Endothelial cell of umbilical vein (primary cell): ENCODE data around the gene LANCL1. TPM values are rescaled to one million over a fixed set of nuclear protein-coding genes. Genes with fewer than 3 reads are reported as not detected.

Experiments
- BruUV-seq: library from RNA; stranded (reverse); fragments of 400-500 nt; replicated peaks from 2 replicates; lab custom pipeline; 2021; lab: Mats Ljungman, UMichigan
- CTCF ChIA-PET: fragments of 300-600, 350-600 bp; sonication (Branson Sonifier 250); formaldehyde crosslinking; loops from one replicate; lab custom pipeline; 2021; ENCODE audit warnings: antibody characterized with exemption, inconsistent platforms; lab: Charles Lee
- POLR2A ChIA-PET: fragments of 300-600, 350-600 bp; sonication (Branson Sonifier 250); formaldehyde crosslinking; loops from one replicate; lab custom pipeline; 2021; ENCODE audit warnings: antibody characterized with exemption, inconsistent platforms; lab: Charles Lee
- DNase-seq: peaks from one replicate; pipeline ENCODE4 v3.0.0-alpha.2; 2011; ENCODE audit warnings: low read depth, low spot score
- FAIRE-seq: peaks from 2 replicates; lab custom pipeline; 2011; peaks lifted over from hg19 to GRCh38; lab: Jason Lieb, UNC
- H2AFZ ChIP-seq: 2 replicates; pipeline ENCODE4 v1.6.0; 2012; ENCODE audit warnings: low read depth, low read length, control low read depth, inconsistent platforms
- H3K27ac ChIP-seq: 2 replicates; pipeline ENCODE4 v1.5.1; 2011; ENCODE audit warnings: low read depth, mild to moderate bottlenecking, control low read depth, low read length, moderate library complexity; ENCODE audit not compliant: insufficient read depth
- H3K27me3 ChIP-seq, 2 experiments: 2 replicates each; pipeline versions ENCODE4 v1.6.0 to v1.6.1; 2011; ENCODE audit warnings: low read length in 2 of 2, mixed read lengths in 1 of 2; ENCODE audit not compliant: control insufficient read depth in 2 of 2, insufficient read depth in 2 of 2
- H3K36me3 ChIP-seq, 2 experiments: 2 replicates in 1 of 2; 3 replicates in 1 of 2; pipeline ENCODE4 v1.5.1; 2011; ENCODE audit warnings: low read length in 2 of 2, mild to moderate bottlenecking in 1 of 2, moderate library complexity in 1 of 2; ENCODE audit not compliant: control insufficient read depth in 2 of 2, insufficient read depth in 2 of 2; ENCODE audit errors: extremely low read depth in 1 of 2
- H3K4me1 ChIP-seq: 3 replicates; pipeline ENCODE4 v1.5.1; 2011; ENCODE audit warnings: mild to moderate bottlenecking, low read length; ENCODE audit not compliant: control insufficient read depth, insufficient read depth; ENCODE audit errors: extremely low read depth
- H3K4me2 ChIP-seq: 2 replicates; pipeline ENCODE4 v1.6.1; 2011; ENCODE audit warnings: low read length, control low read depth, mixed read lengths; ENCODE audit not compliant: insufficient read depth
- H3K4me3 ChIP-seq, 3 experiments: fragments of 200-600 bp in 1 of 3; sonication (generic), shearing (Covaris generic) in 1 of 3; replicated peaks in 1 of 3; 2 replicates each; pipeline ENCODE4 v1.5.1; 2011 to 2016; ENCODE audit warnings: control low read depth in 3 of 3, low read length in 3 of 3, mild to moderate bottlenecking in 2 of 3, inconsistent platforms in 1 of 3, low read depth in 1 of 3, moderate library complexity in 1 of 3; ENCODE audit not compliant: insufficient read depth in 1 of 3
- H3K79me2 ChIP-seq: 2 replicates; pipeline ENCODE4 v1.6.0; 2012; ENCODE audit warnings: low read length, inconsistent platforms; ENCODE audit not compliant: control insufficient read depth, insufficient read depth
- H3K9ac ChIP-seq: replicated peaks from 2 replicates; pipeline ENCODE3; 2011; ENCODE audit warnings: low read length, control low read depth; ENCODE audit not compliant: insufficient read depth; ENCODE audit errors: extremely low read depth
- H3K9me1 ChIP-seq: replicated peaks from 3 replicates; pipeline ENCODE4 v1.6.0; 2011; ENCODE audit warnings: mild to moderate bottlenecking, low read length; ENCODE audit not compliant: control insufficient read depth, insufficient read depth; ENCODE audit errors: extremely low read depth
- H3K9me3 ChIP-seq: replicated peaks from 2 replicates; pipeline ENCODE4 v1.5.1; 2012; ENCODE audit warnings: low read length, inconsistent platforms; ENCODE audit not compliant: control insufficient read depth, insufficient read depth
- H4K20me1 ChIP-seq: replicated peaks from 2 replicates; pipeline ENCODE3; 2011; ENCODE audit warnings: mild to moderate bottlenecking, low read length; ENCODE audit not compliant: control insufficient read depth, insufficient read depth; ENCODE audit errors: extremely low read depth
- CTCF ChIP-seq, 2 donors: IDR thresholded peaks; 1 replicate in 1 of 2; 2 replicates in 1 of 2; pipeline ENCODE4 v1.5.1; 2011; ENCODE audit warnings: low read length in 2 of 2, mild to moderate bottlenecking in 2 of 2, moderate library complexity in 2 of 2, control low read depth in 1 of 2, inconsistent platforms in 1 of 2, low read depth in 1 of 2; ENCODE audit not compliant: insufficient read depth in 1 of 2; ENCODE audit errors: extremely low read depth in 1 of 2
- EZH2 ChIP-seq: IDR thresholded peaks from 2 replicates; pipeline ENCODE4 v1.6.1; 2012; ENCODE audit warnings: borderline replicate concordance, low read depth, mild to moderate bottlenecking, moderate library complexity, low read length, inconsistent platforms; ENCODE audit not compliant: severe bottlenecking
- FOS ChIP-seq: IDR thresholded peaks from 2 replicates; pipeline ENCODE4 v1.6.1; 2011; ENCODE audit warnings: mild to moderate bottlenecking, low read length, moderate library complexity, borderline replicate concordance; ENCODE audit not compliant: insufficient read depth
- GATA2 ChIP-seq: IDR thresholded peaks from 2 replicates; pipeline ENCODE4 v1.7.0; 2011; ENCODE audit warnings: low read depth, mild to moderate bottlenecking, moderate library complexity, mixed read lengths, low read length; ENCODE audit not compliant: insufficient read length, insufficient read depth
- JUN ChIP-seq: IDR thresholded peaks from 2 replicates; pipeline ENCODE4 v1.6.1; 2011; ENCODE audit warnings: borderline replicate concordance, low read depth; ENCODE audit not compliant: insufficient read length, insufficient read depth
- MAX ChIP-seq: IDR thresholded peaks from 2 replicates; pipeline ENCODE4 v1.6.1; 2011; ENCODE audit not compliant: insufficient read depth, insufficient read length
- MYC ChIP-seq: IDR thresholded peaks from one replicate; pipeline ENCODE4 v1.6.1; 2011; ENCODE audit warnings: mild to moderate bottlenecking, low read depth, low read length
- POLR2A ChIP-seq: IDR thresholded peaks from 2 replicates; pipeline ENCODE4 v1.6.1; 2012; ENCODE audit warnings: low read depth, mild to moderate bottlenecking, control low read depth, low read length
- POLR2AphosphoS5 ChIP-seq: IDR thresholded peaks from 2 replicates; pipeline ENCODE4 v1.6.1; 2012; ENCODE audit warnings: low read depth, mild to moderate bottlenecking, control low read depth, low read length, moderate library complexity; ENCODE audit not compliant: insufficient read depth
- dilution Hi-C: fragments of 300-500 bp; cut with MboI; formaldehyde crosslinking; loops from one replicate; pipeline ENCODE4 v1.15.0; 2019; ENCODE audit warnings: low sequenced_read_pairs; ENCODE audit not compliant: extremely low pct_ligation_motif_present
- intact Hi-C: fragments of 100-400 bp; cut with micrococcal nuclease; formaldehyde crosslinking; loops from one replicate; pipeline ENCODE4 v1.10.0; 2022
- polyA plus RNA-seq, 4 experiments: library from polyadenylated mRNA; depleted of rRNA in 3 of 4; stranded (reverse) in 3 of 4; unstranded in 1 of 4; fragments of >200 nt; gene quantifications; 2 replicates each; pipeline versions ENCODE4 v1.2.1 to v1.2.3, GENCODE V29; 2011 to 2012; ENCODE audit warnings: missing spikeins in 1 of 4
- total RNA-seq: library from RNA; stranded (reverse); gene quantifications from 2 replicates; pipeline ENCODE4 v1.2.3, GENCODE V29; 2021

The LANCL1 gene
- total and polyA plus RNA-seq, 2 donors (not counting 3 experiments of a cell fraction or from before 2014, with no cell fraction given): 22.9 to 24.2 TPM

- no peak overlapping the region for H3K9ac ChIP-seq
- H3K9me3 ChIP-seq: no peaks in the 10 kb centered on the region
- H4K20me1 ChIP-seq: no peaks in the 10 kb centered on the region
- DNase-seq (no peak), FAIRE-seq (no peak)
- H2AFZ ChIP-seq: no peak overlapping the region
- POLR2A ChIA-PET: no interaction called here
- no peaks in the 10 kb centered on the region for H3K9me1 ChIP-seq
- no peak overlapping the region for H3K4me3 ChIP-seq
- no peaks in the 10 kb centered on the region for H3K4me1 ChIP-seq
- H3K27ac ChIP-seq: no peak overlapping the region
- no peak overlapping the region for H3K4me2 ChIP-seq
- H3K27me3 ChIP-seq: no peaks in the 10 kb centered on the region
- CTCF ChIA-PET: interaction anchor here (1.4 kb wide), 1 partner anchor 12 kb away, joined by 7 read pairs; no protein-coding TSS in a partner anchor
- H3K79me2 ChIP-seq: no peaks in the 10 kb centered on the region
- TF ChIP-seq CTCF (IDR thresholded peaks at IDR 0.05; ENCODE audit: extremely low read depth in 1 of 2, insufficient read depth in 1 of 2, low read depth in 1 of 2, low read length in 2 of 2) (no peak), MAX (no peak), FOS (no peak), JUN (no peak), POLR2AphosphoS5 (no peak), EZH2 (no peak), MYC (no peak), GATA2 (no peak), POLR2A (no peak)
- H3K36me3 ChIP-seq: no peaks in the 10 kb centered on the region
- no TSS peak for BruUV-seq
- dilution Hi-C loops (no loop called here), intact Hi-C loops (no loop called here)
Observed at GRCh38 chr2:210387074-210387473, 89.5 kb downstream of the LANCL1 start.

Other genes with a start within 250 kb of the LANCL1 start
- not detected in 2 replicates for gene MYL1, start 161.6 kb downstream of the LANCL1 start, total RNA-seq
- gene MYL1, start 161.6 kb downstream of the LANCL1 start, polyA plus RNA-seq: not detected in 2 replicates
- gene CPS1, start 79.8 kb upstream of the LANCL1 start, total RNA-seq: 0.53 and 0.88 TPM in 2 replicates
- gene CPS1, start 79.8 kb upstream of the LANCL1 start, polyA plus RNA-seq: 0.18 and 0.24 TPM in 2 replicates